A673 (cell line): ENCODE measurements around the gene COMT.

ENCODE experiments used
- EZH2 ChIP-seq: fragments of 200-600 bp; sonication (generic); IDR thresholded peaks from 2 replicates; pipeline ENCODE4 v1.6.1; 2017; ENCODE audit warnings: borderline replicate concordance, low read depth, mild to moderate bottlenecking, mixed read lengths, antibody characterized with exemption, low read length; ENCODE audit not compliant: poor library complexity, severe bottlenecking
- TF ChIP-seq, protein P1 (sequence below): fragments of 300-800, 200-600 bp; sonication (generic); conservative IDR thresholded peaks from 2 replicates; pipeline ENCODE4 v1.5.1; 2017; ENCODE audit warnings: low read depth, mild to moderate bottlenecking, antibody characterized with exemption, low read length, moderate library complexity, mixed read lengths

DNA sequence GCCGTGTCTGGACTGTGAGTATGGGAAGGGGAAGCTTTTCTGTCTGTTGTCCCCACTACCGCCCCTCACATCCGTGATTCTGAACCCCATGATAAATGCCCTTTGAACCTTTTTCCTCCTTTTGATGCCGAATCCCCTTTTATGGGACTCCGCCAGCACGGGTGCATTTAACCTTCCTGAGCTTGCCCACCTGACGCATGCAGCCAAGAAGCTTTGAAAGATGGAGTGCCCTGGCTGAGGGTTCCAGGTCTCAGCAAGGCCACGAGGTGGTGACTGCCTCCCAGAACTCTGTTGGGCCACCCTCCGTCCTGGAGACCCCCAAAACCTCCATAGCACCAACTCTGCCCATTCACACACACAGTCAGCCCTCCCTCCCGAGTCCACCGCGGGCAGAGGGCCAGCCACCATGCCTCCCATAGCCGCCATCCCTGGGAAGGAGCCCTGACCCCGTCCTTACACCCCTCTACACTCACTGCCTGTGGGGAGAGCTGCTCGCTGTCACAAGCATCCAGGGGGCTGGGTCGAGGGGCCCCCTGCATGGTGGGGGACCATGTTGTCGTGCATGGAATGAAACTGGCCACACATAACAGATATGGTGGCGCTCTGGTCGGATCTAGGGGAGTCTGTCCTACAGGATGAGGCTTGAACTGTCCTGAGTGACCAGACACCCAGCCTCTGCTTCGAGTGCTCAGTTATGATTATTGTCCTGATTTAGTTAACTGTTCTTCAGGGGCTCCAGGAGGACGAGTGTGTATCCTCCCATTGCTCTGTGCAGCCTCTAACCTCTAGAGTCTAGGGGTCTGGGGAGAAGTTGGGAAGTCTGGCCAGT, 822 bp upstream of the COMT start:
- TF ChIP-seq, protein P1, sequence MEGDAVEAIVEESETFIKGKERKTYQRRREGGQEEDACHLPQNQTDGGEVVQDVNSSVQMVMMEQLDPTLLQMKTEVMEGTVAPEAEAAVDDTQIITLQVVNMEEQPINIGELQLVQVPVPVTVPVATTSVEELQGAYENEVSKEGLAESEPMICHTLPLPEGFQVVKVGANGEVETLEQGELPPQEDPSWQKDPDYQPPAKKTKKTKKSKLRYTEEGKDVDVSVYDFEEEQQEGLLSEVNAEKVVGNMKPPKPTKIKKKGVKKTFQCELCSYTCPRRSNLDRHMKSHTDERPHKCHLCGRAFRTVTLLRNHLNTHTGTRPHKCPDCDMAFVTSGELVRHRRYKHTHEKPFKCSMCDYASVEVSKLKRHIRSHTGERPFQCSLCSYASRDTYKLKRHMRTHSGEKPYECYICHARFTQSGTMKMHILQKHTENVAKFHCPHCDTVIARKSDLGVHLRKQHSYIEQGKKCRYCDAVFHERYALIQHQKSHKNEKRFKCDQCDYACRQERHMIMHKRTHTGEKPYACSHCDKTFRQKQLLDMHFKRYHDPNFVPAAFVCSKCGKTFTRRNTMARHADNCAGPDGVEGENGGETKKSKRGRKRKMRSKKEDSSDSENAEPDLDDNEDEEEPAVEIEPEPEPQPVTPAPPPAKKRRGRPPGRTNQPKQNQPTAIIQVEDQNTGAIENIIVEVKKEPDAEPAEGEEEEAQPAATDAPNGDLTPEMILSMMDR, result no peak
- TF ChIP-seq EZH2, result no peak
